Measurements from ENCODE around the gene USP5.

The USP5 gene

DNA sequence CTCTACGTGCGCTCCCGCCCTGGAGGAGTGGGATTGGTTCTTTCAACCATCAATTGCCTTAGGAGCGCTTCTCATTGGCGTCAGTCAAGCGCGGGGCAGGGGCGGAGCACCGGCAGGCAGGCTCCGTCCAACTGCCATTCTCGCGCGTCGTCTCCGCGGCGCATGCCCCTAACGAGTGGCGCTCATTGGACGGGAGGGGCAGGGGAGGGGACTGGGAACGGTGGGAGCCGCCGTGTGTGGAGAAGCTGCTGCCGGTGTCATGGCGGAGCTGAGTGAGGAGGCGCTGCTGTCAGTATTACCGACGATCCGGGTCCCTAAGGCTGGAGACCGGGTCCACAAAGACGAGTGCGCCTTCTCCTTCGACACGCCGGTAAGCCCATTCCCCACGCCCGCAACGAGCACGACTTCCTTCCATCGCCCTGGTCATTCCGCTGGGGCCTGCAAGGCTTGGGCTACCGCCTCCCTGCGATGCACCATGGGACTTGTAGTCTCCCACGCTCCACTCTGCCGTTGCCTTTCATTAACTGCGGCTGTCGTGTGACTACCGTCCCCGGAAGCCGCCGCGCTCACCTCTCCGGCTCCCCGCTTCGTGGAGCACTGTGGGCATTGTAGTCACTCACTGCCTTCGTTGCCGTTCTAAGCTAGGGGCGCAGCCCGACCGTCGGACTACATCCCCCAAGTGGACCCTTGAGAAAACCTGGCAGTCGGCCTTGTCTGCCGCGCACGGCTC lies at the start of gene USP5:
Gene USP5, plus strand, starts transcription at position 230 of the 730 bp plus-strand sequence. Its CDS starts 30 bp downstream, at position 260.
- peak; percentile 92 for DNase-seq

DNA sequence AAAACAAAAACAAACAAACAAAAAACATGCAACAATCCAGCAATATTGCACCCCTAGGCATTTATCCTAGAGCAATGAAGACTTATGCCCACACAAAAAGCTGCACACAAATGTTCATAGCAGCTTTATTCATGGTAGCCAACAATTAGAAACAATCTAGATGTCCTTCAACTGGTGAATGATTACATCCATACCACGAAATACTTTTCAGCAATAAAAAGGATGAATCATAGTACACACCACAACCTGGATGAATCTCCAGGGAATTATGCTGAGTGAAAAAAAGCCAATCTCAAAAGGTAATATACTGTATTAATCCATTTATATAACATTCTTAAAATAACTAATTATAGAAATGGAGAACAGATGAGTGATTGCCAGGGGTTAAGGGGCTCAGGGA lies 44.8 kb upstream of the USP5 start:
- no peak for DNase-seq

DNA sequence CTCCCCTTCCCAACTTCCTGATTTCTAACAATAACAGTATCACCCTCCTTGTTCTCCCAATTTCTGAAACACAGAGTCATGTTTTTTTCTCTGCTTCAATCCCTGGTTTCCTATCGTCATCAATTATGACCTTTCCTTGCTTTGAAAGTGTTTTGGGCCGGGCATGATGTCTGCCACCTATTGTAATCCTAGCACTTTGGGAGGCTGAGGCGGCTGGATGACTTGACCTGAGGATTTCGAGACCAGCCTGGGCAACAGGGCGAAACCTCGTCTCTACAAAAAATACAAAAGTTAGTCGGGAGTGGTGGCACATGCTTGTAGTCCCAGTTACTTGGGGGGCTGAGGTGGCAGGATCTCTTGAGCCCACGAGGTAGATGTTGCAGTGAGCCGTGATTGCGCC lies 42.9 kb upstream of the USP5 start:
- DNase-seq = no peak

GRCh38 chr12:6810758-6811157 lies 41.2 kb upstream of the USP5 start:
- no peak for DNase-seq

DNA sequence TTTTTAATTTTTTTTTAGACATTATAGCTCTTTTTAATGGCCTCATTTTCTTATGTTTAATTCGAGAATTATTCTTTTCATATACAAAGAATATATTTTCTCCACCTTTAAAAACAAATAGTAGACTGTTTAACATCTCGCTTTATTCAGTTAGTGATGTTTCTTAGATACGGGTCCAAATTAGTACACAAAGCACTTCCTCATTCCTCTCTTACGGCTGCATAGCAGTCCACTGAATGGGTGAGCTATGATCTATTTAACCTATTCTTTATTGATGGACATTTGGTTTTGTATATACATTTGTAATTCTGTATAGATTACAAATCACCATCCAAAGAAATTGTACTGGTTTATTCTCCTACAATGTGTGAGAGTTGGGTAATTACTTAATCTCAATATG lies 38.6 kb upstream of the USP5 start:
- DNase-seq = no peak

- DNase-seq = no peak
Observed at GRCh38 chr12:6816598-6816997, 35.4 kb upstream of the USP5 start.

- no peak for DNase-seq
Observed at GRCh38 chr12:6817098-6817497, 34.9 kb upstream of the USP5 start.

- DNase-seq = no peak
Observed at GRCh38 chr12:6817662-6818157, 34.2 kb upstream of the USP5 start.

GRCh38 chr12:6818222-6818621 lies 33.7 kb upstream of the USP5 start:
- DNase-seq = no peak

- no peak for DNase-seq
Observed at GRCh38 chr12:6818645-6819044, 33.3 kb upstream of the USP5 start.

- DNase-seq = no peak
Observed at GRCh38 chr12:6819106-6820030, 32.6 kb upstream of the USP5 start.

DNA sequence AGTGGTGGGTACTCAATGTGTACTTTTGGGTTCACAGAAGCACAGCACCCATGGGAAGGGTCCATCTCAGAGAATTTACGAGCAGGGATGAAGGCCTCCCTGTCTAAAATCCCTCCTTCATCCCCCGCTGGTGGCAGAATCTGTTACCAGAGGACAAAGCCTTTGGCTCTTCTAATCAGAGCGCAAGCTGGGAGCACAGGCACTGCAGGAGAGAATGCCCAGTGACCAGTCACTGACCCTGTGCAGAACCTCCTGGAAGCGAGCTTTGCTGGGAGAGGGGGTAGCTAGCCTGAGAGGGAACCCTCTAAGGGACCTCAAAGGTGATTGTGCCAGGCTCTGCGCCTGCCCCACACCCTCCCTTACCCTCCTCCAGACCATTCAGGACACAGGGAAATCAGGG lies 31.8 kb upstream of the USP5 start:
- DNase-seq = no peak

DNA sequence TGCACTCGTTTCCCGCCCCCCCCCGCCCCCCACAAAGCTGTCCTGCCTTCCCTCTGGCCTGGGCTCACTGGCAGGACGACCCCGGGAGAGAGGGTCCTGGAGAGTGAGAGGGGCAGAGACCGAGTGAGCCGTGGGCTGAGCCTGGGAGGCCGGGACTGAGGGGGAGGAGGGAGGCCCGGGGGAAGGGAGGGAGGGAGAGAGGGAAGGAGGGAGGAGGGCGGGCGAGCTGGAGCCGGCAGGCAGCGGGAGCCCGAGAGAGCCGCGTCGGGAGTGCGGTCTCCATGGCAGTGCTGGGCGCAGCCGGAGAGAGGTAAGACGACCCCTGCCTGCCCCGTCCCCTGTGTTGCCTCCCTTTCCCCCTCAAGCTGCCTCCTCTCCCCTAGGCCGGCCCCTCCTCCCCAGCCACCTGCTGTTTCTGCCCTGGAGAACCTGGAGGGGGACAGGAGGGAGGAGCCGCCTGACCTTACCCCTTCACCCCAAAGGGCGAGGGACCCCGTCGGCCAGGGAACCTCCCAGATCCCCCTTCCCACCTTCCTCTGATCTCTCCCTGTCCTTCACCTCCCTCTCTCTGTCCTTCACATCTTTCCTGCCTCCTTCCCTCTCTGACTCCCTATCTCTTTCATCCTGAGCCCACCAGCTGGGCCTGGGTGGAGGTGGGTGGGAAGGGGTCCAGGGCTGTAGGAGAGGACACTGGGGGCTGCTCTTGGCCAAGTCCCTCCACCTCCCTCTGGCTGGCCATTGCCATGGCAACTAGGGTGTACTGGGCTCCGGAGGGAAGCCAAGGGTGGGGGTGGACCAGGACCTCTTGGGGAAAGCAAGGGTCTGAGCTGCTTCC lies 30.1 kb upstream of the USP5 start, which contains the start of gene GPR162:
Gene GPR162, plus strand, starts transcription at position 231 of the 835 bp plus-strand sequence. CDS start 2,078 bp downstream, outside the sequence.
- DNase-seq = peak; percentile 37

- no peak for DNase-seq
Observed at GRCh38 chr12:6822426-6823135, 29.4 kb upstream of the USP5 start.

- no peak for DNase-seq
Observed at GRCh38 chr12:6823182-6824084, 28.5 kb upstream of the USP5 start.

DNA sequence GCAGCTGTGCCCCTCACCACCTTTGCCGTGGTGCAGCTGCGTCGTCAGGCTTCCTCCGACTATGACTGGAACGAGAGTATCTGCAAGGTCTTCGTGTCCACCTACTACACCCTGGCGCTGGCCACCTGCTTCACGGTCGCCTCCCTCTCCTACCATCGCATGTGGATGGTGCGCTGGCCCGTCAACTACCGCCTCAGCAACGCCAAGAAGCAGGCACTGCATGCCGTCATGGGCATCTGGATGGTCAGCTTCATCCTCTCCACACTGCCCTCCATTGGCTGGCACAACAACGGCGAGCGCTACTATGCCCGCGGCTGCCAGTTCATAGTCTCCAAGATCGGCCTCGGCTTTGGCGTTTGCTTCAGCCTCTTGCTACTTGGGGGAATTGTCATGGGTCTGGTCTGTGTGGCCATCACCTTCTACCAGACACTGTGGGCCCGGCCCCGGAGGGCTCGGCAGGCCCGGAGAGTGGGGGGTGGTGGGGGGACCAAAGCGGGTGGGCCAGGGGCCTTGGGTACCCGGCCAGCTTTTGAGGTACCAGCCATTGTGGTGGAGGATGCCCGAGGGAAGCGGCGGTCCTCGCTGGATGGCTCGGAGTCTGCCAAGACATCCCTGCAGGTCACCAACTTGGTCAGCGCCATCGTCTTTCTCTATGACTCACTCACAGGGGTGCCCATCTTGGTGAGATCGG lies 27.7 kb upstream of the USP5 start:
- no peak for DNase-seq

- no peak for DNase-seq
Observed at GRCh38 chr12:6824901-6825381, 27.0 kb upstream of the USP5 start.

DNA sequence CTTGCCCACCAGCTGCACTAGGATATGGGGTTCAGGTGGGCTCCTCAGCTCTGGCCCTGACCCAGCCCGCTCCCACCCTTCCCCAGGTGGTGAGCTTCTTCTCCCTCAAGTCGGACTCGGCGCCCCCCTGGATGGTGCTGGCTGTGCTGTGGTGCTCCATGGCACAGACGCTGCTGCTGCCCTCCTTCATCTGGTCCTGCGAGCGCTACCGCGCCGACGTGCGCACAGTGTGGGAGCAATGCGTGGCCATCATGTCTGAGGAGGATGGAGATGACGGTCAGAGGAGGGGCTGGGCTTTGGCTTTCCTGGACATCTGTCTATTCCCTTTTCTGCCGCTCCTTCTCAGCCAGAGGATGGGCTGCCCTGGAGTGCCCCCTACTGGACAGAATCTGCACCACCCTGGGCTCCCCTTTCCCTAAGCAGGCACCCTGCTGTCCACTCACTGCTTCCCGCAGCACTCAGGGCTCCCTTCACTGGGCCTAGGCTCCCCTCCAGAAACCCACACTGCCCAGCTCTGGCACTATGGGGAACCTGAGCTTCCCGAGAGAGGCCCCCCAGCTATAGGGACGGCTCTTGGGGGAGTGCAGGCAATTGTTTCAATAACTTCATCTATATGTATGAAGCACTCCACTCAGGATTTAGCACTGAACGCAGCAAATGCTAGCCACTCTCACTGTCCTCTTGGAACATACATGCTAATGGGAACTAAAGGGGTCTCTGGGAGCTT lies 26.4 kb upstream of the USP5 start:
- peak; percentile 30 for DNase-seq

DNA sequence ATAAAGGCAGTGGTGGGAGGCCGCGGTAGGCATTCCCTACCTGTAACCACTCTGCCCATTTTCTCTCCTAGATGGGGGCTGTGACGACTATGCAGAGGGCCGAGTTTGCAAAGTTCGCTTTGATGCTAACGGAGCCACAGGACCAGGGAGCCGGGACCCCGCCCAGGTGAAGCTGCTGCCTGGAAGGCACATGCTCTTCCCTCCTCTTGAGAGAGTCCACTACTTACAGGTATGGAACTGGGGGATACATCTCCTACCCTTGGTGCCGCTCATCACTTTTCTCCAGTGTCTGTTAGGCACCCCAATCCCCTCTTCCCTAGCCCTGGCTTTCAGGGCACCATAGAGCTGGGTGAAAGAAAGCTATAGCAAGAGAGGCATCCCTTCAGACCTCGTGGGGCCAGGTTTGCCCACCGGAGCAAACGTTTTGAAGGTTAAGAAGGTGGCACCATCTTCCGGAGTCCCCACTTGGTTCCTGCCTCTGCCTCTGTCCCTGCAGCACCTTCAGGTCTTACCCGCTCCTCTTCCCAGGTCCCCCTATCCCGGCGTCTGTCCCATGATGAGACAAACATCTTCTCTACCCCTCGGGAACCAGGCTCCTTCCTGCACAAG lies 25.7 kb upstream of the USP5 start:
- no peak for DNase-seq
